GM21423 (cell line): ENCODE data around the gene NBEA.
"Not testable (repeated sequence)": the region's sequence is repeated elsewhere in the genome, so short reads cannot be mapped to it uniquely, and the experiment has no call there.

Experiments used
- ATAC-seq: cut with Tn5 transposase; IDR thresholded peaks from one replicate; pipeline ENCODE4 v1.9.1; 2021; ENCODE audit warnings: mild to moderate bottlenecking, moderate library complexity; ENCODE audit not compliant: unreplicated experiment

The NBEA gene

DNA sequence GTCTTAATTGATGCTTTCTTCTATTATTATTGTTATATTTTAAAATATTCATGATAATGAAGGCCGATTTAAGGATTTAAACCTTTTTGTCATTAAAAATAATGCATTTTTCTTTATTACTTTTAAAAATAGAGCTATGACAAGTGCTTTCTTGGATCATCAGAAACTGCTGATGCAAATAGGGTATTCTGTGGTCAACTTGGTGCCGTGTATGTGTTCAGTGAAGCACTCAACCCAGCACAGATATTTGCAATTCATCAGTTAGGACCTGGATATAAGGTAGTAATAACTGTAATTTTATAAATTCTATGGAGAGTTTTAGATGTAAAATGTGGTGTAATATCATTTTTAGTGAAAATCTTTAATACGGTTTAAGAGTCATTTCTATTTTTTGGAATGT, 116.5 kb downstream of the NBEA start:
- peak; percentile 96 for ATAC-seq

GRCh38 chr13:35086667-35087066, 144.6 kb downstream of the NBEA start:
- ATAC-seq = no peak

- no peak for ATAC-seq
Measured at GRCh38 chr13:35092251-35092650, 150.2 kb downstream of the NBEA start.

DNA sequence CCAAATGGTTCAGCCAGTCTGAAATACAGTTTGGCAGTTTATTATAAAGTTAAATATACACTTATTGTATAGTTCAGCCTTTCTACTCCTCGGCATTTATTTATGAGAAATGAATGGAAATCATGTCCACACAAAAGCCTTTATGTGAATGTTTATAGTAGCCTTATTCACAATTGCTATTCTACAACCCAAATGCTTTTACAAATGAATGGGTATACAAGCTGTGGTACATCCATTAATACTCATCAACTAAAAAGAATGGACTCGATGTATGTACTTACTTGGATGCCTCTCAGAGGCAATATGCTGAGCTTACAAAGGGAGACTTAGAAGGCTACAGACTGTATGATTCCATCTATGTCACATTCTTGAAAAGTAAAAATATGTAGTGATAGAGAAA, 150.7 kb downstream of the NBEA start:
- ATAC-seq = no peak

GRCh38 chr13:35093356-35093755, 151.3 kb downstream of the NBEA start:
- no peak for ATAC-seq

DNA sequence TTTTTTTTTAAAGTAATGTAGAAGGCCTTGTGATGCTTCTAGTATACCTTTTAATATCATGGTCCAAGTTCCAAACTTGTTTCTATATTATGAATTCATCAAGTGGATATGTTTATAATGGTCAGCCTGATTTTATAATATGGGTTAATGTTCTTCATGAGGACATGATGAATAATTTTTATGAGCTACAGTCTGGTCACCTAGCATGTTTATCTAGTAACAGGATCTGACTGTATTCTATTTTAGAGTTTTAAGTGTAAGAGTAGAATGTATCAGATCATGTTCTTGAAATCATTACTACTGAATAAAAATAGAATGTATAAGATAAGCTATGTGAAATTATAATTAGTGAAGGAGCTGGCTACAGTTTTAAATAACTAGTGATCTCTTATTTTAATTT, 164.7 kb downstream of the NBEA start:
- not testable (repeated sequence) for ATAC-seq

DNA sequence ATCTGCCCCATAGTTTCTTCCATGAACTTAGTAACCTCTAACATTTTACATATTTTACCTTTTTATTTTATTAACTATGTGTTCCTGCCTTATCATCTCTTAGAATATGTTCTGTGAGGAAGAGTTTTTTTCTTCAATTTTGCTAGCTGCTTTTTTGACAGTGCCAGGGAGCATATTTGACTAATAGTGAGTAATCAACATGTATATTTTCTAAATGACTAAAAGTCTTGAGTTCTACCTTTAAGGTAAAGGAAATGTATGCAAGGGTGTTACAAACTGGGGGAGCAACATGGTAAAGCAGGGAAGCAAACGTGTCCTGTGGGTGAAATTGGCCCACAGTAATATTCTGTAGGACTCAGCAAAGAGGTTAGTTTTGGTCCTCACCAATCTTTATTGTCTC, 165.5 kb downstream of the NBEA start:
- no peak for ATAC-seq

DNA sequence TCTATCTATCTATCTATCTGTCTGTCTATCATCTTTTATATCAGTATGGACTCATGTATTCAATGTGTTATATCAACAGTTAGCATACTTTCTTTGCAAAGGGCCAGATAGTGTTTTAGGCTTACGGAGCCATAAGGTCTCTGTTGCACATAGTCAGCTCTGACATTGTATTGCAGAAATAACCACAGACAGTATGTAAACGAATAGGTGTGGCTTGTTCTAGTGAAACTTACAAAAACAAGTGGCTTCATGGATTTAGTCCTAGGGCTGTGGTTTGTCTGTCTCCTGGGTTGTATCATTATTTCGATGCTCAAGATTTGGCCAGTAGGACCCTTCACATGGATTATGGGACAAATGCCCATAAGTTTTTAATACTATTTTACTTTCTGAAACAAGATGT, 171.5 kb downstream of the NBEA start:
- not testable (repeated sequence) for ATAC-seq

- ATAC-seq = no peak
Measured at GRCh38 chr13:35127466-35127865, 185.4 kb downstream of the NBEA start.

- no peak for ATAC-seq
Measured at GRCh38 chr13:35129500-35129899, 187.4 kb downstream of the NBEA start.

DNA sequence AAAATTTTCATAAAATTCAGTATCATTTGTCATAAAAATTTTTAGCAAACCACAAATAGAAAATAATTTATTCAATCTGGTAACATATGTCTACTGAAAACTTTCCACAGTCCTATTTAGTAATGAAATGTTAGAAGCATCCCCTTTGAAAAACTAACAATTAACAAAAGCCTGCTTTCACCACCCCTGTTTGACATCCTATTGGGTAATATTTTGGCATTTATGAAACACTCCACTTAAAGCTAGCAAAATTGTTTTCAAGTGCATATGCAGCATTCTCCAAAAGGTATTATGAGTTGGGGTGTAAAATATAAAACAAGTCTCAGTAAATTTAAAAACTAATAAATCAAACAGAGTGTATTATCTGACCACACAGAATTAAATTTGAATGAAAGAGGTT, 189.4 kb downstream of the NBEA start:
- ATAC-seq = no peak

- ATAC-seq = no peak
Measured at GRCh38 chr13:35136585-35136984, 194.5 kb downstream of the NBEA start.

GRCh38 chr13:35139591-35139990, 197.5 kb downstream of the NBEA start:
- no peak for ATAC-seq

GRCh38 chr13:35140321-35140720, 198.3 kb downstream of the NBEA start:
- ATAC-seq = no peak

GRCh38 chr13:35140831-35141230, 198.8 kb downstream of the NBEA start:
- no peak for ATAC-seq

DNA sequence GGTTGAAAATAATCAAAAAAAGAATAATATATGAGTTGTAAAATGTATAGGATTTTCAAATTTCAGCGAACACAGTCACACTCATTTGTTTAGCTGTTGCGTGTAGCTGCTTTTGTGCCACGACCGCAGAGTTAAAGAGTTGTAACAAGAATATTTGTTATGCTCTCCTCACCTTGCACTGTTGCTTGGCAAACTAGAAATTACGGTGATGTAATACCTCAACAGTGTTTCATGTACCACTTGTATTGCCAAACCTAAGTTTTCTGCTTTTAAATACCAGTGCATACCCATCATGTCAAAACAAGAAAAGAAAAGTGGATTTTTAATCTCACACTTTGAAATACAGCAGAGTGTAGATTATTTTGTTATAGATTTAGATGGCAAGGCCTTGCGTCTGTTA, 201.1 kb downstream of the NBEA start:
- no peak for ATAC-seq

DNA sequence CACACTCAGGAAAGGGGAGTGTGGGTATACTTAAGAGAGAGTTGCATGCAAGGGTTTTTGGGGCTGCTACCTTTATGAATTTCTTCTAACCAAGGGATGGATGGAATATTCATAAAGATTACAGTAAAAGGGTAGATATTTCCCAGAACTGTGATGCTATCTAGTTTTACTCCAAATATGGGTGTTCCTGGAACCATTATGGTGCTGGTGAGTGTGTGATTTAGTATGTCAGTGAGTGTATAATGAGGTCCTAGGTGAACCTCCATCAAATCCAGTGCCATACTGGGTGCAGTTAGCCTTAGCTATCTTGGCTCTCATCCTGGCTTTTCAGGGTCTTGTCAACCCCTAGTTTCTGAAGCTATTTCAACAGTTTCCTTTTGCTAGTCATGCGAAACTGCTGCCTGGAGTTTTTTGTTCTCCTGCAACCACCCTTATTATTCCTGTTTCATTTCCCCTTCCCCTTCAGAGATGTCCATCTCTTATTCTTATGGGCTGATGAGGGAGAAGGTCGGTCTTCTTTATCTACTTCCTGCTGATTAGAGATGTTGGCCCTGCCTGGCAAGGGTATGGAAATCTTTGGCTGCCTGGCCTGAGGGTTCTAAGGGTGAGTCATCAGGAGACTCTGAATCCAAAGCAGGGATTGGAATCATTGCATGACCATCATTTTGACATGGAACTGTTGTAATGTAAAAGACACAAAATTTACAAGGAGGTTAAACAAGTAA, 202.3 kb downstream of the NBEA start:
- ATAC-seq = no peak

- no peak for ATAC-seq
Measured at GRCh38 chr13:35146686-35147085, 204.6 kb downstream of the NBEA start.

DNA sequence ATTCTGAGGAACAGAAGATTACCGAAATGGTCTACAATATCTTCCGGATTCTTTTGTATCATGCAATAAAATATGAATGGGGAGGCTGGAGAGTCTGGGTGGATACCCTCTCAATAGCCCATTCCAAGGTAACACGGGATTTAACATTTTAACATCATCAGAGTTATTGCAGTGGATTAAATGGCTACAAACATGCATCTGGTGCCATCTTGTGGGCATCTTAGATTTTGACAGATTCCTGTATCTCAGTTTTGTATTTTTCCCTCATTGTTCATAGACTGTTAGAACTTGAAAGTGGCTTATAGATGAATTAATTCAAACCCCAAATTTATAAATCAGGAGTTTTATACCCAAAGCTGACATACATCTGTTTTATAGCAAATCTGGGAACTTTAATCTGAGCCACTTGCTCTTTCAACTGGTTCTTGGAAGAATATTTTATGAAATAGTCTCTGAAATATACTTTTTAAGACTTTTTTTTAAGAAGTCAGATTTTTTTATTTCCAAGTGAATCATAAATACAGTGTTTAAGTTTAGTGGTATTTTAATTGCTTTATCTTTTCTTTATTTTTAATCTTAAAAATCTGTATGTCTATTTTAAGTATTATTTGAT, 215.2 kb downstream of the NBEA start:
- ATAC-seq = peak; percentile 67

DNA sequence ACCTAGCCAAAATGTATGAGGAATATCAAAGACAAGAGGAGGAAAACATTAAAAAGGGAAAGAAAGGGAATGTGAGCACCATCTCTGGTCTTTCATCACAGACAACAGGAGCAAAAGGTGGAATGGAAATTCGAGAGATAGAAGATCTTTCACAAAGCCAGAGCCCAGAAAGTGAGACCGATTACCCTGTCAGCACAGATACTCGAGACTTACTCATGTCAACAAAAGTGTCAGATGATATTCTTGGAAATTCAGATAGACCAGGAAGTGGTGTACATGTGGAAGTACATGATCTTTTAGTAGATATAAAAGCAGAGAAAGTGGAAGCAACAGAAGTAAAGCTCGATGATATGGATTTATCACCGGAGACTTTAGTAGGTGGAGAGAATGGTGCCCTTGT, 217.0 kb downstream of the NBEA start:
- no peak for ATAC-seq

DNA sequence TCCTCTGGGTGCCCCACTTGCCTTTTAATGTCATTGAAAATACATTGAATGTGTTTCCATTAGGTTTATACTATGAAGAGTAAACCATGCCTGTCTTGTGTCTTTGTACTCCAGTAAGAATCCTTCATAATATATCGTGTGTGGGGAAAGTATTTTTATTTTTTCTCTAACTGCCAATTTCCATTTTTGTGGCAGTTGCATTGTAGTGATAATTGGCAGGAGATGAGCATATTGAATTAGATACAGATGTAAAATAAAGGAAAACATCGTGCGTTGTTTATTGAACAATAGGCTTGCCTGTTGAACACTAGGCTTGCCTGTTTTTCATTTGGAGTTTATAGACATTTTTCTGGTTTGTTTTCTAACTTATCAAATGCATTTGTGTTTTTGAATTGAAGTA, 218.8 kb downstream of the NBEA start:
- ATAC-seq = no peak

DNA sequence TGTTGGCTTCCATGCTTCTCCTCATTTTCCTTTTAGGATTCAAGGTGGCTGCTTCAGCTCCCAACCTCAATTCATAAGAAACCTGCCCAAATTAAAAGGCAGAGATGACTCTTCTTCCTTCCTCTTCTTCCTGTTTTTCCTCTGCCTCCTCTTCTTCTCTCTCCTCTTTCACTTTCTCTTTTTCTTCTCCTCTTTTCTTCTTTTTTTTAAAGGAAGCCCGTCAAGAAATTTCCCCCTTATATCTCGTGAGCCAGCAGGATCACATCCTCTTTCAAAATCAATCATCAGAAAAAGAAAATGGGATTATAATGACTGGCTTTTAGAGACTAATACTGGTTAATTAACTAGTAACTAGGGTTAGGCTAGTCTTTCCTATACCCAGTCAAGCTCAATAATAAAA, 220.3 kb downstream of the NBEA start:
- ATAC-seq = no peak

DNA sequence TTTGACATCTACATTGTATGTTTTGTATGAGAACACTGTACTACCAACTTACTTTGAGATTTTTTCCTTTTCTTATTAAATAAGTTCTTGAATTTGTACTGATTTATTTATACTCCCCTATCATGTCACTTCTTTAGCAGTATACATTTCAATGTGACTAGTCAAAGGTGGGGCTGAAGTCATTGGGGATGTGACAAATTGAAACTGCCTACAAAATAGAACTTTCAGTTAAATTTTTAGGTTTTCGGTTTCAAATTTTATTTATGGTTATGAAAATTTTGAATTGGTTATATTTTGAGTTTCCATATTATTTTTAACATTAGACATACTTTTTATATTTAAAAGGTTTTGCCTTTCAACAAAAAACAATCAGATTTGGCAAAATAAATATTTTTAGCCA, 221.6 kb downstream of the NBEA start:
- peak; percentile 39 for ATAC-seq
